Endometrial microvascular endothelial cells (primary cell): ENCODE data around the gene SLC23A2. TPM values are rescaled to one million over a fixed set of nuclear protein-coding genes. Genes with fewer than 3 reads are reported as not detected.
"Not testable (repeated sequence)": the region's sequence is repeated elsewhere in the genome, so short reads cannot be mapped to it uniquely, and the experiment has no call there.

Source experiments
- in situ Hi-C: cut with HindIII; loops from 2 replicates; pipeline ENCODE4 v1.10.0; 2017; ENCODE audit warnings: low sequenced_read_pairs, low pct_unique_long_range_greater_than_20kb; ENCODE audit errors: inconsistent ontology term
- total RNA-seq: library from RNA; depleted of rRNA; stranded (reverse); fragments of >200 nt; gene quantifications from one replicate; pipeline ENCODE4 v1.2.3, GENCODE V29; 2015; ENCODE audit errors: inconsistent ontology term

Gene SLC23A2
- total RNA-seq, 1 donor from 2014 or later, result 18.0 TPM

DNA sequence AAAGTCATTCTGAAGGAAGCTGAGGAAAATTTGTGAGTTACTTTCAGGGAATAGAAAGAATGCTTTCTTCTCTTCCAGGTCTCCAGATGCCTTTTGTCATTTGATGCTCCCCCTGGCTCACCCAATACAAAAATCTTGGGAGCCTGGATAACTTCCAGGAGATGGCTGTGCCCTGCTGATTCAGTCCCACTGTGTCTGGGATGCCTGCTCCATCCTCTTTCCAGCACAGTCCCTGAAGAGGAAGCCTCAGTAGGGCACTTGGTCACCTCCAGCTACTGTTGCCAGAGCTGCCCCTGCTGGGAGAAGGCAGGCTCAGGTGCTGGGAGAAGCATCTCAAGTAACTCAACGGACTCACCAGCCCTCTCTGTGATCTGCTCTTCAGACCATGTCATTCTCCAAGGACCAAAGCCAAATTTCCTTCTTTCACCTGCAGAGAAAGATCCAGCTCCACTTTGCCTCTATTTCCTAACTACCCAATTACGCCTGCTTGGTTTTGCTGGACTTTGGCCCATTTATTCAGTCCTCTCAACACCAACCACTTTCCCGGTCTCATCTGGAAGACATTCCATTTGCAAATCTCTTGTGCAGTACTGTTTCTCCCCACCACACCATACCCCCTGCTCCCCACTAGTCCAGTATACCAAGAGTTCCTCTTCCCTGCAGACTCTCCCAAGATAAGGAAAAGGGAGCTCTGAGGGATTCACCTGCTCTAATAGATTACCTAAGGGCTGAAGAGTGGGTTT is 53.3 kb downstream of the SLC23A2 start:
- in situ Hi-C loops, result no loop called here

- in situ Hi-C loops, result no loop called here
These were observed 54.3 kb downstream of the SLC23A2 start for GRCh38 chr20:4946986-4947385.

DNA sequence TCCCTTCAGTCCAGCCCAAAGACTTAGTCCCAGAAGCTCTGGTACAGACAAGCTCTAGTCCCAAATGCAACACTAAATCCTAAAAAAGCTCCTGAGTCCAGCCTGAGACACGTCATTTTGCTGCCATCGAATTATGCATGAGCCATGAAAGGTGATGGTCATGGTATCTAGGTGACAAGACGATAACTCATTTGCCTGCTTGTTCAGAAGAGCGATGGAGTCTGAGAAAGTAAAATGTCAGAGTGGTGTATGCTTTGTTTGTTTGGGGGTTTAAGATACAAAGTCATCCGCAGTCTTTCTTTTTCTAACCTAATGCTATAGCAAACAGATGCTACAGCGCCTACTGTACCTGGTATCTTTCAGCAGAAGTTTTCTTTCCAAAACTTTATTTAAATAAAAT is 54.7 kb downstream of the SLC23A2 start:
- in situ Hi-C loops, result no loop called here

GRCh38 chr20:4944518-4945313 is 56.6 kb downstream of the SLC23A2 start:
- in situ Hi-C loops, result no loop called here

GRCh38 chr20:4942331-4942730 is 59.0 kb downstream of the SLC23A2 start:
- in situ Hi-C loops, result no loop called here

DNA sequence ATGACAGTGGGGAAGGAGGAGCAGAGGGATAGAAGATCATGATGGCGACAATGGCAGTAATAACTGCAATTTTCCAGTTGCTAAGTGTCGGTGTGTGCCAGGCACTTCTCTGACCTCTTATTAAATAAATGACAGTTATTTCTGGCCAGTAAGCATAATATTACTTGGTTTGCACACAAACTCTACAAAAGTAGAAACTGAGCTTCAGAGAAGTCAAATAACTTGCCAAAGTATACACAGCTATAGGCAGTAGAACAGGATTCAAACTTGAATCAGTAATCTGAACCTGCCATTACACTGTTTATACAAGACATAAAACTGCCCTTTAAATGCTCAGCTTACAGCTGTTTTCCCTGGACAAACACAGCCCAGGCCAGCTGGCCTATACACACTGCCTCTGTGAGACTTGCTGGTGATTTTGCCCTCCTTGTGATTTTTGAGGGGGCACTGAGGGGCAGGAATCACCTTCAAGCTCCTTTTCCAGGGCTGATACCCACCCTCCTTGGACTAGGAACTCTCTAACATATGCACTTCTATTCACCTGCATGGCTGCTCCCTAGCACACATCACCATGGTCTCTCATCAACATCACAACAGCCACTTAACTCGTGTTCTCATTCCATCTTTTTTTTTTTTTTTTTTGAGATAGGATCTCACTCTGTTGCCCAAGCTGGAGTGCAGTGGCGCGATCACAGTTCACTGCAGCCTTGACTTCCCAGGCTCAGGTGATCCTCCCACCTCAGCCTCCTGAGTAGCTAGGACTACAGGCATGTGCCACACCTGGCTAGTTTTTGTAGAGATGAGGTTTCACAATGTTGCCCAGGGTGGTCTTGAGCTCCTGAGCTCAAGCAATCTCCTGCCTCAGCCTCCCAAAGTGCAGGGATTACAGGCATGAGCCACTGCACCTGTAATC is 63.6 kb downstream of the SLC23A2 start:
- in situ Hi-C loops, result no loop called here

GRCh38 chr20:4936851-4937406 is 64.4 kb downstream of the SLC23A2 start:
- in situ Hi-C loops, result no loop called here

DNA sequence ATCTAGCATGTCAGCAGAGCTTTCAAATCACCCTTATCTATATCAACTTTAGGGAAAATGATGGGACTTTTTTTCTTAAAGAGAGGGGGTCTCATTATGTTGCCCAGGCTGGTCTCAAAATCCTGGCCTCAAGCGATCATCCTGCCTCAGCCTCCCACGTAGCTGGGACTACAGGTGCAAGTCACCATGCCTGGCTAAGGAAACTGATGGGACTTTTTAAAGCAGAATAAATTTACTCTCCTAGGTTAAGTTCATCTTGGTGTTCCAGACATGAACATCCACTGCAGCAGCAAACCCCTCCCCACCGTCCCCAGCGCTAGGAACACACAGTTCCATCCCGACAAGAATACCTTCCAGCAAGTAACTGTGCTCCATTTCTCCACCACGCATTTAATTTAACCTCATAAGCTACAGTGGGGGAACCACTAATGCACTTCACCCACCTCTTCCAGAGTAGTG is 64.9 kb downstream of the SLC23A2 start:
- in situ Hi-C loops, result no loop called here

- in situ Hi-C loops, result no loop called here
These were observed 69.2 kb downstream of the SLC23A2 start for GRCh38 chr20:4932061-4932460.

GRCh38 chr20:4929686-4930397 is 71.5 kb downstream of the SLC23A2 start:
- in situ Hi-C loops, result no loop called here

DNA sequence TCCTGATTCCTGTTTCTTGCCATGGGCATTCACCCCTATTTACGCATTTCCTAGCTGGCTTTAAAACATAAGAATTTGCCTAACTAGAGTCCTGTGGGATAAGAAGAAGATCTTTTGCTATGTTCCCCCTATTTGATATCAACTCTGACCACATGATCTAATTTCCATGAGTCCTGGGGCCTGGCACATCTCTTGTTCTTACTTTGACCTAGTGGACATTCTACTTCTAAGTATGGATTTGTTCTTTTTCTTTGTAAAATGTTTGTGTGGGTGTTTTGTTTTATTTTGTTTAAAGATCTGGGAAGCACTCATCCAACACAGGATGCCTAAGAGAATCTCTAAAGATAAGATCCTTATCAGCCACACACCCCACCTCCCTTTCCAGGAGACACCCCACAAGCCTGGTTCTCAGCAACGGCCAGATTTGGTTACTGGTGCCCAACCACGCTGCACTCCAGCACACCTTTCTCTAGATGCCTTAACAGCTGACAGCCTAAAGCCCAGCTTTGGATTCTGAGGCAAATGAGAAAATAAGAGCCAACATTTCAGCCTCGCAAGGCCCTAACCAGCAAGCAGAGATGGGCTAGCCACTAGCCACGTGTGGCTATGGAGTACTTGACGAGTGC is 74.7 kb downstream of the SLC23A2 start:
- in situ Hi-C loops, result no loop called here

DNA sequence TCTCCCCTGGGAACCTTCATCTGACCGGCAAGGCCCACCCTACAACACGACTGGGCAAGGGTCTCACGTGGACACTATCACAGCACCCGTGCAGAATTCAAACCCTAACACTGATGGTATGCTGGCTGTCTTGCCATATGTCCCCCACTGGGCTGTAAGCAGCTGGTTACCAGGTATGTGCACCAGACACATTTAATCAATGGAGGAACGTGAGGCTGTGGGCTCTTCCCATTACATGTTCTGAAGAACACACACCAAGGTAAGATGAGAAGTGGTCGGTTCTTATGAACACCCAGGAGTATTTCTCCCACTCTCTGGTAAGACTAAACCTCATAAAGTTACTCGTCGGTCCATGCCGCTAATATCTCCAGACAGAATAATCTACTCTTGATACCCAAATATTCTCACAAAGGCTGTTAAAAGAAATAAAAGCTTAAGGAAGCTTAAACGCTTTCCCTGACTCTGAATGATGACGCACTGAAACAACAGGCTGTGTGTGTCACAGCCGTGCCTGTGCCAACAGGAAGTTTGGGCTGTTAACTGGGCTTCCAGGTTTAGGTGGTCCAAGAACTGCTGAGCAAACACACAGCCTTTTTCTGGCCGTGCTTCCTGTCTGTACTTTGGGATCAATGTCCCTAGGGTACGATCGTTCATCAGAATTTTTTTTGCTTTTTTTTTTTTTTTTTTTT is 75.3 kb downstream of the SLC23A2 start:
- in situ Hi-C loops, result no loop called here

DNA sequence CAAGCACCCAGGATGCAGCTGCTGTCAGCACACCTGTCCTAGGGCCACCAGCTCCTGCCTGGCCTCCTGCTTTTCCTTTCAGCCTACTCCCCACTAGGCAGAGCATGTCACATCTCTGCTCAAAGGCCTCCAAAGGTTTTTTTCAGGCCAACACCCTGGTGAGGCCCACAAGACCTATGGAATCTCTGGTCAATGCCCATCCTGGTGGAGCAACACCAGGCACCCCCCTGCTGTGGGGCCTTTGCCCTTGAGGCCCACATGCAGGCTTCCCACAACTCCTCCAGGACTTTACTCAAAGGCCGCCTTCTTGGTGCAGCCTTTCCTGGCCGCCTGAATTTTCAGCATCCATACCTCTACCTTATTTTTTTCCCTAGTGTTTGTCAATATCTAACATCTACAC is 76.9 kb downstream of the SLC23A2 start:
- in situ Hi-C loops, result no loop called here

GRCh38 chr20:4924032-4924431 is 77.3 kb downstream of the SLC23A2 start:
- in situ Hi-C loops, result no loop called here

DNA sequence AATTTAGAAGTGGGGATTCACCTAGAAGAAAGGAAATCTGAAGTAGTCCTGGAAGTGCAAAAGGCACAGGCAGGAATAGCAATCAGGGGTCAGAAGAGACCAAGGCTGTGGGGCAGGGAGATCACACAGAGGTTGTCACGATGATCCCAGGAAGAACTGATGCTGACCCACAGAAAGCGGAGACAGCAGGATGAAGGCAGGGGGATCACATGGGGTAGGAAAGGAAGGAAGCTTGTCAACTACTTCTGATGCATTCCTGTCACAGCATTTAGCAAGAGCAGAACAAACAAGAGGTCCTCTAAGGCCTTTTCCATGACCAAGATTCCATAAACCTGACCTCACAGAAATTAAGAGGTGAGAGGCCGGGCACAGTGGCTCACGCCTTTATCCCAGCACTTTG is 79.1 kb downstream of the SLC23A2 start:
- in situ Hi-C loops, result no loop called here

- in situ Hi-C loops, result not testable (repeated sequence)
These were observed 80.0 kb downstream of the SLC23A2 start for GRCh38 chr20:4921271-4921670.

- in situ Hi-C loops, result no loop called here
These were observed 80.7 kb downstream of the SLC23A2 start for GRCh38 chr20:4920655-4921054.
